ENCODE results near the gene PLA2G4C.

Gene PLA2G4C

DNA sequence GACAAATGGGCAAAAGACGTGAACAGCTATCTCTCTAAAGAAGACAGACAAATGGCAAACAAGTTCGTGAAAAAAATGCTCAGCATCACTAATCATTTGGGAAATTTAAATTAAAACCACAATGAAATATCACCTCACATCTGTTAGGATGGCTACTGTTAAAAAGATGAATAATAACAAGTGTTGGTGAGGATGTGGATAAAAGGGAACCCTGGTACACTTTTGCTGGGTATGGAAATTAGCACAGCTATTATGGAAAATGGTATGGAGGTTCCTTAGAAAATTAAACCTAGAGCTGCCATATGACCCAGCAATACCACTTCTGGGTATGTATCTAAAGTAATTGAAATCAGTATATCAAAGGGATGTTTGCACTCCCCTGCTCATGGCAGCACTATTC is 73.9 kb downstream of the PLA2G4C start:
- no peaks in the 10 kb centered on the region for H3K4me1 ChIP-seq (ENCODE audit: control insufficient read depth in 5 of 5, insufficient read depth in 5 of 5, low read length in 5 of 5)
- peaks cover 0 to 26% (median 19%) of the 10 kb centered on the region in 5 donors for H3K9me3 ChIP-seq (ENCODE audit: control insufficient read depth in 5 of 5, low read length in 5 of 5)
- H3K27me3 ChIP-seq (ENCODE audit: control insufficient read depth in 5 of 5, insufficient read depth in 4 of 5, low read length in 5 of 5), result peaks cover 2 to 11% (median 6%) of the 10 kb centered on the region in 5 donors
- H3K4me3 ChIP-seq (ENCODE audit: low read depth in 1 of 5, low read length in 5 of 5), result peak overlapping the region in 1 of 5 donors; percentile 9
- no peak overlapping the region for H3K9ac ChIP-seq (ENCODE audit: low read length in 5 of 5)
- H3K27ac ChIP-seq (ENCODE audit: low read depth, low read length), result no peak overlapping the region
- no peaks in the 10 kb centered on the region for H3K36me3 ChIP-seq (ENCODE audit: control insufficient read depth in 5 of 5, insufficient read depth in 5 of 5, low read length in 5 of 5)

DNA sequence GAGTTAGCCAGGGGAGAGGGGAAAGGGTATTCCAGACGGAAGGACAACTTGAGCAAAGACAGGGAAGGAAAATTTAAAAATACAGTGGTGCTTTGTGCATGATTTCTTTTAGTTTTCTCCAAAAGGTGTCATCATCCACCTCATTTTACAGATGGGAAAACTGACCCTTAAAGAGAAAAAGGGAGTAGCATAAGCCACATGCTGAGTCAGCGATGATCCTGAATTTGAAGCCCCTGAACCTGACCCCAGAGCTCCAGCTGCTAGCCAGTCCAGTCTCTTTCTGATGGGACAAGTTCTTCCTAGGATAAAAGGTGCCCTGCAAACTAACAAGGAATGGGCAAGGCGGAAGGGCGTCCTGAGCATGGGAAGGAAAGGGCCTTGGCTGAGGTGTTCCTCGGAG is 77.0 kb downstream of the PLA2G4C start:
- no peaks in the 10 kb centered on the region for H3K4me1 ChIP-seq (ENCODE audit: control insufficient read depth in 5 of 5, insufficient read depth in 5 of 5, low read length in 5 of 5)
- H3K9me3 ChIP-seq (ENCODE audit: control insufficient read depth in 5 of 5, low read length in 5 of 5), result peaks cover 0 to 26% (median 19%) of the 10 kb centered on the region in 5 donors
- peaks cover 2 to 18% (median 6%) of the 10 kb centered on the region in 5 donors for H3K27me3 ChIP-seq (ENCODE audit: control insufficient read depth in 5 of 5, insufficient read depth in 4 of 5, low read length in 5 of 5)
- no peaks in the 10 kb centered on the region for H3K36me3 ChIP-seq (ENCODE audit: control insufficient read depth in 5 of 5, insufficient read depth in 5 of 5, low read length in 5 of 5)
- no peak overlapping the region for H3K4me3 ChIP-seq (ENCODE audit: low read depth in 1 of 5, low read length in 5 of 5)
- H3K27ac ChIP-seq (ENCODE audit: low read depth, low read length), result no peak overlapping the region
- H3K9ac ChIP-seq (ENCODE audit: low read length in 5 of 5), result no peak overlapping the region

DNA sequence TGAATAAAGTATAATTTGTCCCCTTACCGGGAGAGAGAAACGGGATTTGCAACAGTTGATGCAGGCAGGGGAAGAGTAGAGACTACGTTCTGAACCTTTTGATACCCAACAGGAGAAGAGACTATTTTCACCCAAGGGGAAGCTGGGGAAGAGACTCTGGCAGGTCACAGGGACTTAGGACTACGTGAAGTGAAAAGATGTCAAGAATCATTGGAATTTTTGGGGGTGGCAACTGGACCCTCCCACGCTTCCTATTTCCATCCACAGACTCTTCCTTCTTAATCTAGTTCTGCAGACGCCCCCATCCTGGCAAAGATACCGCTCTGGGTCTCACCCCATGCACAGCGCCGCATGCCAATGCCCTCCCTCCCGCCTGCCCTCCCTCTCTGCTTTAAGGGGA is 80.5 kb downstream of the PLA2G4C start:
- Histone ChIP-seq H3K9ac (ENCODE audit: low read length in 5 of 5) (no peak overlapping the region), H3K4me3 (ENCODE audit: low read depth in 1 of 5, low read length in 5 of 5) (no peak overlapping the region), H3K4me1 (ENCODE audit: control insufficient read depth in 5 of 5, insufficient read depth in 5 of 5, low read length in 5 of 5) (no peaks in the 10 kb centered on the region), H3K9me3 (ENCODE audit: control insufficient read depth in 5 of 5, low read length in 5 of 5) (no peaks in the 10 kb centered on the region), H3K36me3 (ENCODE audit: control insufficient read depth in 5 of 5, insufficient read depth in 5 of 5, low read length in 5 of 5) (no peaks in the 10 kb centered on the region), H3K27ac (ENCODE audit: low read depth, low read length) (no peak overlapping the region), H3K27me3 (ENCODE audit: control insufficient read depth in 5 of 5, insufficient read depth in 4 of 5, low read length in 5 of 5) (peaks cover 2 to 18% (median 7%) of the 10 kb centered on the region in 5 donors)

DNA sequence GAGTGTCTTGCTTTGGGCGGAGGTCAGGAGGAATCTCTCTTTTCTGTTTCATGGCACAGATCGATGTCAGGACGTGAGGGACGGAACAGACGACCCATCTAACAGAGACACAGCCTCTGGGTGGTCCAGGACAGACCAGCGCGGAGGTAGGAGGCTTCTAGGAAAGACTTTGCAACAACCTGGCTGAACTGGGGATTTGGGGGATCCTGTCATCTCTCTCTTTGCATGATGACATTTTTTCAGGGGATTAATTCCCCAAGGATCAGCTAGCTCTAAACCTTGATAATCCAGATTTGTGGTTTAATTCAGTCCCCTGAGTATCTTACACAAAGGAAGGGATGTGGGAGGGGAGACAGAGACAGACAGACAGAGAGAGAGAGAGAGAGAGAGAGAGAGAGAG is 81.2 kb downstream of the PLA2G4C start:
- H3K4me1 ChIP-seq (ENCODE audit: control insufficient read depth in 5 of 5, insufficient read depth in 5 of 5, low read length in 5 of 5), result no peaks in the 10 kb centered on the region
- no peak overlapping the region for H3K27ac ChIP-seq (ENCODE audit: low read depth, low read length)
- peaks cover 2 to 18% (median 7%) of the 10 kb centered on the region in 5 donors for H3K27me3 ChIP-seq (ENCODE audit: control insufficient read depth in 5 of 5, insufficient read depth in 4 of 5, low read length in 5 of 5)
- no peak overlapping the region for H3K9ac ChIP-seq (ENCODE audit: low read length in 5 of 5)
- no peaks in the 10 kb centered on the region for H3K9me3 ChIP-seq (ENCODE audit: control insufficient read depth in 5 of 5, low read length in 5 of 5)
- no peaks in the 10 kb centered on the region for H3K36me3 ChIP-seq (ENCODE audit: control insufficient read depth in 5 of 5, insufficient read depth in 5 of 5, low read length in 5 of 5)
- H3K4me3 ChIP-seq (ENCODE audit: low read depth in 1 of 5, low read length in 5 of 5), result no peak overlapping the region

DNA sequence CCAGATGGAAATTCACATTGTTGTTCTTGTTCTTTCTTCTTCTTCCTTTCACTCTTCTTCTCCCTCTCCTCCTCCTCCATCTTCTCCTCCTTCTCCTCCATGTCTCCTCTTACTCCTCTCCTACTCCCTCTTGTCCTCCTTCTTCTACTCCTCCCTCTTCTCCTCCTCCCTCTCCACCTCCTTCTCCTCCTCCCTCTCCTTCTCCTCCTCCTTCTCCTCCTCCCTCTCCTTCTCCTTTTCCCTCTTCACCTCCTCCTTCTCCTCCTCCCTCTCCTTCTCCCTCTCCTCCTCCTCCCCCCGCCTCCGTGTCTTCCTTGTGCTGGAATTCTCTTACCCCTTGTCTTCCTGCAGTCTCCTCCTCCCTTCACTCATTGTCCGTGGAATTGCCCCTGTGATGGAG is 85.1 kb downstream of the PLA2G4C start:
- no peaks in the 10 kb centered on the region for H3K9me3 ChIP-seq (ENCODE audit: control insufficient read depth in 5 of 5, low read length in 5 of 5)
- no peaks in the 10 kb centered on the region for H3K36me3 ChIP-seq (ENCODE audit: control insufficient read depth in 5 of 5, insufficient read depth in 5 of 5, low read length in 5 of 5)
- H3K4me1 ChIP-seq (ENCODE audit: control insufficient read depth in 5 of 5, insufficient read depth in 5 of 5, low read length in 5 of 5), result no peaks in the 10 kb centered on the region
- no peak overlapping the region for H3K27ac ChIP-seq (ENCODE audit: low read depth, low read length)
- H3K4me3 ChIP-seq (ENCODE audit: low read depth in 1 of 5, low read length in 5 of 5), result no peak overlapping the region
- no peak overlapping the region for H3K9ac ChIP-seq (ENCODE audit: low read length in 5 of 5)
- H3K27me3 ChIP-seq (ENCODE audit: control insufficient read depth in 5 of 5, insufficient read depth in 4 of 5, low read length in 5 of 5), result peaks cover 0 to 12% (median 3%) of the 10 kb centered on the region in 5 donors

DNA sequence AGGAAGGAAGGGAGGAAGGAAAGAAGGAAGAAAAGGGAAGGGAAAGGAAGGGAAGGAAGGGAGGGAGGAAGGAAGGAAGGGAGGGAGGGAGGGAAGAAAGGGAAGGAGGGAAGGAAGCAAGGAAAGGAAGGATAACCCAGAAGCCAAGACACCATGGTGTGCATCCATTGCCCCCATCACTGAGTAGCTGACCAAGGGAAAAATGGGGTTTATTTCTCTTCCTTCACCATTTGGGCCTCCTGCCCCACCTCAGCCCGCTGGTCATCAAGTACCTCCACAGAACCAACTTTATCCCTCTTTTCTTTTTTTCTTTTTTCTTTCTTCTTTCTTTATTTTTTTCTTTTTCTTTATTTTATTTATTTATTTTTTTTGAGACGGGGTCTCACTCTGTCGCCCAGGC is 87.1 kb downstream of the PLA2G4C start:
- H3K9ac ChIP-seq (ENCODE audit: low read length in 5 of 5), result no peak overlapping the region
- H3K9me3 ChIP-seq (ENCODE audit: control insufficient read depth in 5 of 5, low read length in 5 of 5), result no peaks in the 10 kb centered on the region

DNA sequence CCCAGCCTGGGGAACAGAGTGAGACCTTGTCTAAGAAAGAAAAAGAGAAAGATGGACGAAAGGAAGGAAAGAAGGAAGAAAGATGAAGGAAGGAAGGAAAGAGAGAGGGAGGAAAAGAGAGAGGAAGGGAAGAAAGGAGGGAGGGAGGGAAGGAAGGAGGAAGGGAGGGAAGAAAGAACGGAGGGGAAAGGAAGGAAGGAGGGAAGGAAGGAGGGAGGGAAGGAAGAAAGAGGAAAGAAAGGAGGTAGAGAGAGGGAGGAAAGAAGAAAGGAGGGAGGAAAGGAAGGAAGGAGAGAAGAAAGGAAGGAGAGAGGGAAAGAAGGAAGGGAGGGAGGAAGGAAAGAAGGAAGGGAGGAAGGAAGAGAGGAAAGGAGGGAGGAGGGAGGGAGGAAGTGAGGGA is 87.6 kb downstream of the PLA2G4C start:
- peaks cover 0 to 6% (median 0%) of the 10 kb centered on the region in 5 donors for H3K27me3 ChIP-seq (ENCODE audit: control insufficient read depth in 5 of 5, insufficient read depth in 4 of 5, low read length in 5 of 5)
- no peaks in the 10 kb centered on the region for H3K9me3 ChIP-seq (ENCODE audit: control insufficient read depth in 5 of 5, low read length in 5 of 5)
- H3K27ac ChIP-seq (ENCODE audit: low read depth, low read length), result no peak overlapping the region
- no peaks in the 10 kb centered on the region for H3K4me1 ChIP-seq (ENCODE audit: control insufficient read depth in 5 of 5, insufficient read depth in 5 of 5, low read length in 5 of 5)
- no peaks in the 10 kb centered on the region for H3K36me3 ChIP-seq (ENCODE audit: control insufficient read depth in 5 of 5, insufficient read depth in 5 of 5, low read length in 5 of 5)
- no peak overlapping the region for H3K4me3 ChIP-seq (ENCODE audit: low read depth in 1 of 5, low read length in 5 of 5)
- no peak overlapping the region for H3K9ac ChIP-seq (ENCODE audit: low read length in 5 of 5)

More for the DNA sequence above, 87.1 kb downstream of the PLA2G4C start:
- Histone ChIP-seq H3K36me3 (ENCODE audit: control insufficient read depth in 5 of 5, insufficient read depth in 5 of 5, low read length in 5 of 5) (no peaks in the 10 kb centered on the region), H3K27me3 (ENCODE audit: control insufficient read depth in 5 of 5, insufficient read depth in 4 of 5, low read length in 5 of 5) (peaks cover 0 to 6% (median 0%) of the 10 kb centered on the region in 5 donors), H3K4me1 (ENCODE audit: control insufficient read depth in 5 of 5, insufficient read depth in 5 of 5, low read length in 5 of 5) (no peaks in the 10 kb centered on the region), H3K27ac (ENCODE audit: low read depth, low read length) (no peak overlapping the region), H3K4me3 (ENCODE audit: low read depth in 1 of 5, low read length in 5 of 5) (no peak overlapping the region)

DNA sequence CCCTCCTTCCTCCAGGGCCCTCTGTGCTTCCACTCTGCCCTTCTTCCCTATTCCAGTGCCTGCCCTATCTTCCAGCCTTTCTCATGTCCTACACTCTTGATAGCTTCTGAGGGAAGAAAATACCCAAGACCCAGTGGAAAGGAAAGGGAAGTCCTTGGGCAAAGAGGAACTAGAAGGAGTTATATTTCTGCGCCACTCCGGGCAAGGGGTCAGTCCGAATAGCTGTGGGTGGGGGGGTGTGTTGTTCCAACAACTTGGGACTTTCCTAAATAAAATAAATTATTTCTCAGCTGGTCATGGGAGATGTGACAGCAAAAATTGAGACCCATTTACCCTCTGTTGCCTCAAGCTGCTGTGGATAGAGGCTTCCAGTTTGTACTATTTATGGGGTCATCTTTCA is 89.9 kb downstream of the PLA2G4C start:
- no peak overlapping the region for H3K9ac ChIP-seq (ENCODE audit: low read length in 5 of 5)
- H3K4me3 ChIP-seq (ENCODE audit: low read depth in 1 of 5, low read length in 5 of 5), result no peak overlapping the region
- H3K27ac ChIP-seq (ENCODE audit: low read depth, low read length), result no peak overlapping the region
- no peaks in the 10 kb centered on the region for H3K4me1 ChIP-seq (ENCODE audit: control insufficient read depth in 5 of 5, insufficient read depth in 5 of 5, low read length in 5 of 5)
- H3K9me3 ChIP-seq (ENCODE audit: control insufficient read depth in 5 of 5, low read length in 5 of 5), result peaks cover 0 to 6% (median 0%) of the 10 kb centered on the region in 5 donors
- H3K36me3 ChIP-seq (ENCODE audit: control insufficient read depth in 5 of 5, insufficient read depth in 5 of 5, low read length in 5 of 5), result no peaks in the 10 kb centered on the region
- H3K27me3 ChIP-seq (ENCODE audit: control insufficient read depth in 5 of 5, insufficient read depth in 4 of 5, low read length in 5 of 5), result peaks cover 0 to 4% (median 0%) of the 10 kb centered on the region in 5 donors

DNA sequence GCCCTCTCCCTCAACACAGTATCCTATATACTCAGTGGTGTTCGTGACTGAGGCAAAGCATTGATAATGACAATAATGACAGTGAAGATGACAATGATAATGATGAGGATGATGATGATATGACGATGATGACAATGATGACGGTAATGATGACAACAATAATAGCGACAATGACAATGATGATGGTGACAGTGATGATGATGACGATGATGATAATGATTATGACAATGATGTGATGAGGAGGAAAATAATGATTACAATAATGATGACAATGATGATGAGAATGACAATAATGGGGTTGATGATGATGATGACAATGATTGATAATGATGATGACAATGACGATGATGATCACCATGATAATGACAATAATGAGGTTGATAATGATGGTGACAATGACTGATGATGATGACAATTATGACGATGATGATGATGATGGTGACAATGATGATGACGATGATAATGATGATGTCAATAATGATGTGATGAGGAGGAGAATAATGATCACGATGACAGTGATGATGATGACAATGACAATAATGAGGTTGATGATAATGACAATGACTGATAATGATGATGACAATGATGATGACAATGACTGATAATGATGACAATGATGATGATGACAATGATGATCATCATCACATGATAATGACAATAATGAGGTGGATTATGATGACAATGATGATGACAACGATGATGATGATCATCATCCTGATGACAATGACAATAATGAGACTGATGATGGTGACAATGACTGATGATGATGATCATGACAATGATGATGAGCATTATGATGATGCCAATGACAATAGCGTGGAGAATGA is 99.5 kb downstream of the PLA2G4C start:
- H3K4me1 ChIP-seq (ENCODE audit: control insufficient read depth in 5 of 5, insufficient read depth in 5 of 5, low read length in 5 of 5), result no peaks in the 10 kb centered on the region
- H3K9me3 ChIP-seq (ENCODE audit: control insufficient read depth in 5 of 5, low read length in 5 of 5), result peaks cover 3 to 23% (median 7%) of the 10 kb centered on the region in 5 donors
- no peak overlapping the region for H3K9ac ChIP-seq (ENCODE audit: low read length in 5 of 5)
- no peaks in the 10 kb centered on the region for H3K36me3 ChIP-seq (ENCODE audit: control insufficient read depth in 5 of 5, insufficient read depth in 5 of 5, low read length in 5 of 5)
- H3K27ac ChIP-seq (ENCODE audit: low read depth, low read length), result no peak overlapping the region
- peaks cover 0 to 8% (median 0%) of the 10 kb centered on the region in 5 donors for H3K27me3 ChIP-seq (ENCODE audit: control insufficient read depth in 5 of 5, insufficient read depth in 4 of 5, low read length in 5 of 5)
- no peak overlapping the region for H3K4me3 ChIP-seq (ENCODE audit: low read depth in 1 of 5, low read length in 5 of 5)

DNA sequence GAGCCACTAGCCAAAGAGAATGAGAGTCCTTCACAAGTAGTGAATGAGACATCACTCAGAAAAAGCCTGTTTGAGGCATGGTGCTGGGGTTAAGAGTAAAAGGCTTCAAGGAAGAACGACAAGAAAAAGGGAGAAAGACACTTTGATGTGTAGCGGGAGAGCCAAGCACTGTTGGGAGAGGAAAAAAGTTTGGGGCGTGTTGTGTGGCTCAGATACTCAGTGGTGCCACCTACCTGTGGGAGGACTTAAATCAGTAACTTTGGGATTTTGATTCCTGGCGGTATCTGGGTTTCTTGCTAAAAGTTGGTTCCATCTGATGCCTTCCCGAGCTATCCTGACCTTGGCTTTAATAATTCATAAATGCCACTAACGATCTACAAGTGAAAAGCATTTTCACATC is 103.9 kb downstream of the PLA2G4C start:
- no peak overlapping the region for H3K27ac ChIP-seq (ENCODE audit: low read depth, low read length)
- no peaks in the 10 kb centered on the region for H3K36me3 ChIP-seq (ENCODE audit: control insufficient read depth in 5 of 5, insufficient read depth in 5 of 5, low read length in 5 of 5)
- peaks cover 3 to 18% (median 7%) of the 10 kb centered on the region in 5 donors for H3K9me3 ChIP-seq (ENCODE audit: control insufficient read depth in 5 of 5, low read length in 5 of 5)
- peaks cover 0 to 10% (median 3%) of the 10 kb centered on the region in 5 donors for H3K27me3 ChIP-seq (ENCODE audit: control insufficient read depth in 5 of 5, insufficient read depth in 4 of 5, low read length in 5 of 5)
- no peak overlapping the region for H3K9ac ChIP-seq (ENCODE audit: low read length in 5 of 5)
- no peaks in the 10 kb centered on the region for H3K4me1 ChIP-seq (ENCODE audit: control insufficient read depth in 5 of 5, insufficient read depth in 5 of 5, low read length in 5 of 5)
- H3K4me3 ChIP-seq (ENCODE audit: low read depth in 1 of 5, low read length in 5 of 5), result no peak overlapping the region
